Tibial artery (tissue), 4 donors: ENCODE results near the gene MOCS2.

Source experiments
- DNase-seq, 2 donors: peaks; one replicate each; pipeline ENCODE4 v3.0.0-alpha.2; 2019
- H3K27ac ChIP-seq, 2 donors: fragments of 200-600 bp; sonication (generic) in 1 of 2; 1 replicate in 1 of 2; 2 replicates in 1 of 2; pipeline ENCODE4 v1.5.1; 2018 to 2019; ENCODE audit warnings: mild to moderate bottlenecking in 1 of 2
- H3K27me3 ChIP-seq, 2 donors: fragments of 200-600 bp; sonication (generic) in 1 of 2; one replicate each; pipeline versions ENCODE4 v1.5.1 to v1.6.0; 2016 to 2019
- H3K36me3 ChIP-seq, 3 donors: fragments of 200-600 bp; sonication (generic) in 2 of 3; one replicate each; pipeline ENCODE4 v1.5.1; 2016 to 2019; ENCODE audit warnings: mild to moderate bottlenecking in 2 of 3
- H3K4me1 ChIP-seq, 4 donors: fragments of 200-600 bp; sonication (generic) in 2 of 4; 1 replicate in 3 of 4; 2 replicates in 1 of 4; pipeline ENCODE4 v1.5.1; 2016 to 2019
- H3K4me3 ChIP-seq, 2 donors: fragments of 200-600 bp; sonication (generic) in 1 of 2; 1 replicate in 1 of 2; 2 replicates in 1 of 2; pipeline ENCODE4 v1.5.1; 2018 to 2019; ENCODE audit warnings: mild to moderate bottlenecking in 2 of 2
- H3K9me3 ChIP-seq, 3 donors: fragments of 200-600 bp; sonication (generic) in 1 of 3; one replicate each; pipeline ENCODE4 v1.5.1; 2016 to 2019
- intact Hi-C: fragments of 100-400 bp; cut with DNase I; formaldehyde crosslinking; loops from one replicate; pipeline ENCODE4 v1.15.0; 2023; ENCODE audit warnings: low total_unique reads
- TF ChIP-seq, protein P1 (sequence below), 2 experiments: fragments of 200-600 bp in 1 of 2; fragments of 450-650 bp in 1 of 2; IDR thresholded peaks; one replicate each; pipeline ENCODE4 v1.5.1; 2017 to 2019; ENCODE audit warnings: antibody characterized with exemption in 2 of 2, mild to moderate bottlenecking in 1 of 2, moderate library complexity in 1 of 2

Gene MOCS2

GRCh38 chr5:53087621-53088121 is 21.9 kb downstream of the MOCS2 start:
- H3K36me3 ChIP-seq: no peaks in the 10 kb centered on the region
- TF ChIP-seq, protein P1, sequence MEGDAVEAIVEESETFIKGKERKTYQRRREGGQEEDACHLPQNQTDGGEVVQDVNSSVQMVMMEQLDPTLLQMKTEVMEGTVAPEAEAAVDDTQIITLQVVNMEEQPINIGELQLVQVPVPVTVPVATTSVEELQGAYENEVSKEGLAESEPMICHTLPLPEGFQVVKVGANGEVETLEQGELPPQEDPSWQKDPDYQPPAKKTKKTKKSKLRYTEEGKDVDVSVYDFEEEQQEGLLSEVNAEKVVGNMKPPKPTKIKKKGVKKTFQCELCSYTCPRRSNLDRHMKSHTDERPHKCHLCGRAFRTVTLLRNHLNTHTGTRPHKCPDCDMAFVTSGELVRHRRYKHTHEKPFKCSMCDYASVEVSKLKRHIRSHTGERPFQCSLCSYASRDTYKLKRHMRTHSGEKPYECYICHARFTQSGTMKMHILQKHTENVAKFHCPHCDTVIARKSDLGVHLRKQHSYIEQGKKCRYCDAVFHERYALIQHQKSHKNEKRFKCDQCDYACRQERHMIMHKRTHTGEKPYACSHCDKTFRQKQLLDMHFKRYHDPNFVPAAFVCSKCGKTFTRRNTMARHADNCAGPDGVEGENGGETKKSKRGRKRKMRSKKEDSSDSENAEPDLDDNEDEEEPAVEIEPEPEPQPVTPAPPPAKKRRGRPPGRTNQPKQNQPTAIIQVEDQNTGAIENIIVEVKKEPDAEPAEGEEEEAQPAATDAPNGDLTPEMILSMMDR (IDR thresholded peaks at IDR 0.05): no peak
- DNase-seq: no peak
- H3K9me3 ChIP-seq: no peaks in the 10 kb centered on the region
- no peaks in the 10 kb centered on the region for H3K27me3 ChIP-seq
- no peak overlapping the region for H3K4me3 ChIP-seq
- peaks cover 0 to 21% (median 3%) of the 10 kb centered on the region in 4 donors for H3K4me1 ChIP-seq
- H3K27ac ChIP-seq: no peak overlapping the region
- intact Hi-C loops: no loop called here

DNA sequence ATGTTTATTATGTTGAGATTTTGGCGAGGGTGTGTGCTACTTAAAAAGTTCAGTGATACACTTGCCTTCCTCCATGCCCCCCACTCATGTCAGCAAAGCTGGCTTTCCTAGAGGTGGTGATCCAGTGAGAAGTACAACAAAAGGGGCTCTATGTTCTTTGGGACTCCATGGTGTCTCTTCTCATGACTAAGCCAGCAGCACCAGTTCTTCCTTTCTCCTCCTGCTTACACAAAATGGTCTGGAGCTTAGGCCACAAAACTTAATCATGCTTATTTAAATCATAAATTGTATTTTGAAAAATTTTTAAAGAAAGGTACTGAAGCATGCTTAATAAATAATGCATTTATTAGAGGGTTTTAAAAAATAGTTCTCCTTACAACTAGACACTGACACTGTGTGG is 22.4 kb downstream of the MOCS2 start:
- no peaks in the 10 kb centered on the region for H3K36me3 ChIP-seq
- H3K9me3 ChIP-seq: no peaks in the 10 kb centered on the region
- H3K27ac ChIP-seq: no peak overlapping the region
- DNase-seq: no peak
- H3K4me3 ChIP-seq: no peak overlapping the region
- H3K27me3 ChIP-seq: no peaks in the 10 kb centered on the region
- intact Hi-C loops: no loop called here
- TF ChIP-seq, protein P1 (IDR thresholded peaks at IDR 0.05): no peak
- peaks cover 0 to 21% (median 3%) of the 10 kb centered on the region in 4 donors for H3K4me1 ChIP-seq

- H3K27ac ChIP-seq: no peak overlapping the region
- TF ChIP-seq, protein P1 (IDR thresholded peaks at IDR 0.05): no peak
- no peaks in the 10 kb centered on the region for H3K9me3 ChIP-seq
- intact Hi-C loops: no loop called here
- DNase-seq: no peak
- no peaks in the 10 kb centered on the region for H3K27me3 ChIP-seq
- peaks cover 0 to 9% (median 0%) of the 10 kb centered on the region in 3 donors for H3K36me3 ChIP-seq
- H3K4me3 ChIP-seq: no peak overlapping the region
- peaks cover 0 to 4% (median 0%) of the 10 kb centered on the region in 4 donors for H3K4me1 ChIP-seq
These were observed 24.9 kb downstream of the MOCS2 start for GRCh38 chr5:53084546-53085255.

GRCh38 chr5:53083927-53084326 is 25.6 kb downstream of the MOCS2 start:
- Histone ChIP-seq H3K4me1 (peaks cover 0 to under 1% (median 0%) of the 10 kb centered on the region in 4 donors), H3K27me3 (no peaks in the 10 kb centered on the region), H3K4me3 (no peak overlapping the region), H3K27ac (no peak overlapping the region), H3K9me3 (no peaks in the 10 kb centered on the region), H3K36me3 (peaks cover 0 to 9% (median 0%) of the 10 kb centered on the region in 3 donors)
- TF ChIP-seq, protein P1 (IDR thresholded peaks at IDR 0.05): no peak
- intact Hi-C loops: no loop called here
- no peak for DNase-seq

DNA sequence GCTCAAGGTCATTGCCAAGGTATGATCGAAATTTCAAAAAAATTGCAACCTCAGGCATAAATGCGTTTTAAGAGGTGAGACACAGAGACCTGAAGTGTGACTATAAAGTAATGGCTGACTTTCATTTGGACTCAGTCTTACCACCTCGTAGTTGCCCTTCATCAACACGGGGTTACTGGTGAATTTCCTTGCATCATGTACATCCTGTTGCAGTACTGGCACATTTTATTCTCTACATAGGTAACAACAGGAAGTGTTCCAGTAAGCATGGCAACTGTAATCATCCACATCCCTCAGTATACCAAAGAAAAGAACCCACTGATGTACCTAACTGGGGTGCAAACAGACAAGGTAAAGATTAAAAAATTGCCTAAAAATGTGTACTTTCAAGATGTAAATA is 29.3 kb downstream of the MOCS2 start:
- TF ChIP-seq, protein P1 (IDR thresholded peaks at IDR 0.05): no peak
- no peaks in the 10 kb centered on the region for H3K9me3 ChIP-seq
- DNase-seq: no peak
- no peaks in the 10 kb centered on the region for H3K4me1 ChIP-seq
- H3K36me3 ChIP-seq: peaks cover 0 to 21% (median 0%) of the 10 kb centered on the region in 3 donors
- H3K27me3 ChIP-seq: no peaks in the 10 kb centered on the region
- no peak overlapping the region for H3K4me3 ChIP-seq
- intact Hi-C loops: no loop called here
- H3K27ac ChIP-seq: no peak overlapping the region
